GM20431 (cell line): ENCODE measurements around the gene ARSK.

Experiments used
- in situ Hi-C: fragments of 300-500 bp; cut with MseI, MboI; formaldehyde crosslinking; loops from one replicate; pipeline ENCODE4 v1.15.0; 2020; ENCODE audit warnings: low sequenced_read_pairs; ENCODE audit not compliant: unreplicated experiment

ARSK gene

DNA sequence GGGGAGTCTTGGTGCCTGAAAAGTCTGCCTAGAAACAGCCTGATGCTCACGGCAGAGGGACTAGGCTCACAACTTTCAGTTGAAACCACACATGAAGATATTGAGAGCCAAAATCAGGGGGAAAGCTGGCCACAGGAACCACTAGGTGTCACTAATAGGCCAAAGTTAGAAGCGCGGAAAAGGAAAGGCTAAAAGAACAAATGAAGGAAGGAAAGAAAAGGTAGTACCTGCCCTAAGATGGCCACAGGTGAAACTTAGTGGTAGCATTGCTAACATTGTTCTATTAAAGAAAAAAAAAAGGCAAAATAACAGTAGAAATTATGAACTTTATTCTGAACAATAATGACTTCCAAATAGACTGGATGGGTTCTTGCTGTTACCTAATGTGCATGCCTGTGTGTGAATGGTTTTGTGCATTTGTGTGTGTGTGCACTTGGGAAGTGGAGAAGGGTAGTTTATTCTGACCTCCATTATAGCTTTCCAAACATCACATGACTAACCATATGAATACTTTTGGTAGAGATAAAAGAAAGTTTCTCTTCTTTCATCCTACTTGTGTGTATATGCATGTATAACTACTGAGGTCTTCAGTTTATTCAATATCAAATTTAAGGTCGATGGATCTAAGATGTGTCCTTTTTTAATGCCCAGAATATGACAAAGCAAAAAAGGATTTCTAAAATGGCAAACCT lies 89.6 kb downstream of the ARSK start:
- in situ Hi-C loops, result loop anchor here (25.0 kb wide), 1 partner anchor 193 kb away; no protein-coding TSS in a partner anchor

DNA sequence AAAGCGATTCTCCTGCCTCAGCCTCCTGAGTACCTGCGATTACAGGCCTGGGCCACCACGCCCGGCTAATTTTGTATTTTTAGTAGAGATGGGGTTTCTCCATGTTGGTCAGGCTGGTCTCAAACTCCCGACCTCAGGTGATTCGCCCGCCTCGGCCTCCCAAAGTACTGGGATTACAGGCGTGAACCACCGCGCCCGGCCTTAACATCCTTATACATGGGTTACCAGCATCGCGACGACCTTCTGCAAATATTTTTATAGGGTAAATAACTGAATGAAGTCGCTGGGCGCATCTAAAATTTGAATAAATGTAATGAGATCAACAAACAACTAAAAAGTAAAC lies 91.3 kb downstream of the ARSK start:
- in situ Hi-C loops, result loop anchor here (25.0 kb wide), 1 partner anchor 191 kb away; no protein-coding TSS in a partner anchor

- in situ Hi-C loops, result loop anchor here (25.0 kb wide), 1 partner anchor 191 kb away; no protein-coding TSS in a partner anchor
Observed at GRCh38 chr5:95646569-95647431, 91.9 kb downstream of the ARSK start, which contains the start of gene RFESD. TSS of gene RFESD (plus strand) at chr5:95646777. CDS start at chr5:95652272, 5,495 bp downstream.

GRCh38 chr5:95647886-95648860 lies 93.3 kb downstream of the ARSK start:
- in situ Hi-C loops, result loop anchor here (25.0 kb wide), 1 partner anchor 189 kb away; no protein-coding TSS in a partner anchor

GRCh38 chr5:95649274-95649673 lies 94.4 kb downstream of the ARSK start:
- in situ Hi-C loops, result loop anchor here (25.0 kb wide), 1 partner anchor 188 kb away; no protein-coding TSS in a partner anchor

DNA sequence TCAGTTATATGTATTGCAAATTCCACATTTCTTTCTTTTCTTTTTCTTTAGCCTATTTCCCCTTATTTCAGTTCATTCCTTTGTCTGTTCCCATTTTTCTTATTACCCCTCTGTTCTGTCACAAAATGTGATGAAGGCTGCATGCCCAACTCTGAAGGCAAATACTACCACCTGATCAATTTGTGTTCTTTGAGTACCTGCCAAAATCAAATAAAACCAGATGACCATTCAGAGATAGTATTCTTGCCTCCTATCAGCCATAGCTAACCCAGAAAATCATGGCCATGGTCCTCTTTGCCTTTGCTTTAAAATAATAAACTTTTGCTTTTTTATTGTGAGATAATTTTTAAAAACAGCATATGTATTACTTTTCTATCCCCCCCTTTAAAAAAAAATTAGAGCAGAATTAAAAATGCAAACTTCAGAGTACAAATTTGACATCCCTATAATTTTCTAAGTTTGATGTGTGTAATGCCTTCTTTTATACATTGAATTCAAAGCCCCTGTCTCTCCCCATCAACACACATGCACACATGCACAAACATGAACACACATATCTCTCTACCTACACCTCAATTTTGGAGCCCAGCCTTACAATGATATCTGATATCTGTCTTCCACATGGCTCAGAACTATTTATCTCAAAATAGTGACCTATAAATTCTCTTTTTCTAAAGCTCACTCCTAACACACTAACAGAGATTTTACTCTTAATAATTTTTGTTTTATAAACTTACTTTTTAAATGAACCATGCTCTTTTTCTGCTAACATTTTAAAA lies 95.1 kb downstream of the ARSK start:
- in situ Hi-C loops, result loop anchor here (25.0 kb wide), 2 partner anchors 112 to 187 kb away; no protein-coding TSS in a partner anchor

GRCh38 chr5:95652849-95653248 lies 97.9 kb downstream of the ARSK start:
- in situ Hi-C loops, result loop anchor here (25.0 kb wide), 1 partner anchor 109 kb away; no protein-coding TSS in a partner anchor

- in situ Hi-C loops, result loop anchor here (25.0 kb wide), 1 partner anchor 108 kb away; no protein-coding TSS in a partner anchor
Observed at GRCh38 chr5:95654196-95654595, 99.3 kb downstream of the ARSK start.
